HG03575 (cell line): ENCODE results near the gene PPY.
"Not testable (repeated sequence)": the region's sequence is repeated elsewhere in the genome, so short reads cannot be mapped to it uniquely, and the experiment has no call there.

Experiments
- ATAC-seq: cut with Tn5 transposase; IDR thresholded peaks from one replicate; pipeline ENCODE4 v1.9.1; 2021; ENCODE audit not compliant: unreplicated experiment, insufficient number of reproducible peaks, low FRiP score; ENCODE audit errors: extremely low read depth

The PPY gene, protein sequence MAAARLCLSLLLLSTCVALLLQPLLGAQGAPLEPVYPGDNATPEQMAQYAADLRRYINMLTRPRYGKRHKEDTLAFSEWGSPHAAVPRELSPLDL

DNA sequence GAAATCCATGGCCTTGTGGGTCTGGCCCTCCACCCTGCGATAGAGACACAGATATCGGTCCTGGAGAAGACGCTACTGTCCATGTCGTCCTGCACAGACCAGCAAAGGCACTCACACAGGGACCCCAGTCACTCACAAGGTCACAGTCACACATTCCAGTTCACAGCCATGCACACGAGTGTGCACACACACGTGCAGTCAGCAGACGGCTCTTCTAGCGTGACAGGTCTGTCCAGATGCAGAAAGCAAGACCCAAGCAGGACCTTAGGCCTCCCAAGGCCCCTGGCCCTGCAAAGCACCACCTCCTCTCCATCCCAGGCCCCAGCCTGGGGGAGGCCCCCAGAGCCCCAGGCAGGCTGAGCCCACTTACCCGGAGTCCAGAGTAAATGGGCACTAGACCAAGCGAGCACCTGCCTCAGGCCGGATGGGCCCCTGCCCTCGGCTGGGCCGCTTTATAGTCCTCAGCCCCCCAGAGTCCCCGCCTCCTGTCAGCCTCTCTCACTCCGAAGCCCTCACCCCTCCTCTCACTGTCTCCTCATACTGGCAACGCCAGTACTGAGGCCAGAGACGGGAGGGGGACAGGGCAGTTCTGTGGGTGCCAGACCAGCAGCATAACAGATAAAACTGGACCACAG is at the start of gene PPY:
Gene PPY, minus strand, starts transcription at position 426 of the 635 bp plus-strand sequence. CDS start 822 bp downstream, outside the sequence.
- no peak for ATAC-seq

DNA sequence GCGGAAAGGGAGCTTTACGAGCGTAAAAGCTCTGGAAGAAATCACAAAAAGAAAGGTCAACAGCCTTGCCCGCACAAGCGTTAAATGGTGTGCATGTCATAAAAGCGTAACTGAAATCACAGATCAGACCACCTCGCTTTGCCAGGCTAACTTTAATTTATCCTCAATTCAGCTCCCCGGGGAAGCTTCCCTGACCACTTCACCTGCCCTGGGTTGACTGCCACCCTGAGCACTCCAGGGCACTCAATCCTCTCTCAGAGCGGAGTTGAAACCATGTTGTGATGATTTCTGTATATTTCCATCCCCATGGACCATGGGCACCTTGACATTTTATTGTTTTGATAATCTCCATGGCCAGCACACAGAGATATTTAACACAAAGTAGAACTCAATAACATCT is 46.0 kb upstream of the PPY start:
- ATAC-seq = no peak

DNA sequence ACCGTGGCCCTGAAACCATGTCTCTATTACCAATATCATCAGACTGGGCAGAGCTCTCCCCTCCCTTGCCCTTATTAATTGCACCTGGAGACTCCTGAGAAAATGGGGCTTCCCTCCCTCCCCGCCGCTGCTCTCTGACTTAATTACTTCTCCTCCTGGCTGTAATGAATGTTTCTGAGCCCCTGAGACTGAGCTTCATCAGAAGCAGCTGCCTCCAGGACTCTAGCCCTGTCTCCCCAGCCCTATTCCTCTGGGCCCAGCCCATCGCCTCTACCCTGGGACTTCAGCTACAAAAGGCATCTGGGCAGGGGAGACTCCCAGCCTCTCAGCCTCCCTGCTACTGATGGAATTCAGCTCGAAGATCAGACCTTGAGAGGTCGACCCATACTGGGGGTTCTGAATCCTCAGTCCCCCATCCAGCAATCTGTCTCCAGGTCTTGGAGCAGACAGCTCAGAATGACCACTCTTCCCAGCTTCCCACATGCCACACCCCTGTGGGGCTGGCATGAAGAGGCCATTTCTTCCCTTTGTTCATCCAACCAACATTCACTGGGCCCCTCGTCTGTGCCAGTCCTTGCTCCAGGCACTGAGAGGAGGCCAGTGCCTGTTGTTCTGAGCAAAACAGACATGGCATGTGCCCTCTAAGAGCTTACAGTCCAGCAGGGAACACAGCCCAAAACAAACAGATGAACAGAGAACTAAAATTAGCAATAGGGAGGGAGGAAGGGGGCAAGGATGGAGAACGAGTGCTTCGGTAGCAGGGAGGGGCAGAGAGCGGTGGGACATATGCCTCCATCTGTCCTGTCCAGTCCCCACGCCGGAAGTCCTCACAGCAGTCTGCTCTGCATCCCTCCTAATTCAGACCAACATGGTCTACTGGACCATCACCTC is 45.1 kb upstream of the PPY start:
- no peak for ATAC-seq

DNA sequence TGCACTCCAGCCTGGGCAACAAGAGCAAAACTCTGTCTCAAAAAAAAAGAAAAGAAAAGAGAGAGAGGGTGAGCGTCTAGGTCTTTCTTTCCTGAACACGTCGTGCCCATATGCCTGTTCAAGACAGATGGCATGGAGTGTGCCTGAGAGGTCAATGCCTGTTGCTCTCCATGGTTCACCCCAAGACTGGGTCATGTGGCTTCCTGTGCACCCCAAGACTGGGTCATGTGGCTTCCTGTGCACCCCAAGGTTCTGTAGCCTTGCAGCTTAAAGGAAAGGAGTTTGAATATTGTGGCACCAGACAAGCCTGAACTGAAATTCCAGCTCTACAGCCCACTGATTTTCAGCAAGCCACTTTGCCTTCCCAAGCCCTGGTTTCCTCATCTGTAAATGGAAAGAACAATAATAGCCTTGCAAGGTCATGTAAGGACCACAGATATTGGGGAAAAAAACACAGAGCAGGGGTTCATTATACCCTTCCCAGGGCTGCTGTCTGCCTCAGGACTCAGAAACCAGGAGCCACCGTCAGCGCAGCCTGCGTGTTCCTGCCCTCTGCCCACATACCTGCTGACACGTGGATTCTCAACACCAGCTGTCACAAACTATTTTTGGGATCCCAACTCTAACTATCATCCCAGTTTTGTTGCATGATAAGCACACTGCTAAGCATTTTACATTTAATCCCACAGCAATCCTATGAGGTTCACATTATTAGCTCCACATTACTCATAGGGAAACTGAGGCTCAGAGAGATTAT is 44.1 kb upstream of the PPY start:
- no peak for ATAC-seq

DNA sequence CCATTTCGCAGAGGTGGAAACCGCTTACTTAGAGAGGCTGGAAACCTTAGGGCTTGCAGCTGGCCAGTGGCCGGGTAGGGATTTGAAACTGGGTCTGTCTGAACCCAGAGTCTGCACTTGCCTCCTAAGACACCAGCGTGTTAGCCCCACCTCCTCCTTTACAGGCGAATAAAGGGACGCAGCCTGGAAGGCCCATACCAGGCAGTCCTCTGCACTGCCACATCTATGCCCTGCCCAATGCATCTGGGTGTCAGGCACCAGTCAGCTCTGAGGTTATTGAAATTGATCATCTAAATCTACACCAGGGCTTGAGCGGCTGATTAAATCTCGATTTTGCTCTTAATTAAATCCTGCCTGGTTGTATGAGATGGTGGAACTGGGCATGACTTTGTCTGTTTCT is 42.2 kb upstream of the PPY start:
- ATAC-seq = no peak

DNA sequence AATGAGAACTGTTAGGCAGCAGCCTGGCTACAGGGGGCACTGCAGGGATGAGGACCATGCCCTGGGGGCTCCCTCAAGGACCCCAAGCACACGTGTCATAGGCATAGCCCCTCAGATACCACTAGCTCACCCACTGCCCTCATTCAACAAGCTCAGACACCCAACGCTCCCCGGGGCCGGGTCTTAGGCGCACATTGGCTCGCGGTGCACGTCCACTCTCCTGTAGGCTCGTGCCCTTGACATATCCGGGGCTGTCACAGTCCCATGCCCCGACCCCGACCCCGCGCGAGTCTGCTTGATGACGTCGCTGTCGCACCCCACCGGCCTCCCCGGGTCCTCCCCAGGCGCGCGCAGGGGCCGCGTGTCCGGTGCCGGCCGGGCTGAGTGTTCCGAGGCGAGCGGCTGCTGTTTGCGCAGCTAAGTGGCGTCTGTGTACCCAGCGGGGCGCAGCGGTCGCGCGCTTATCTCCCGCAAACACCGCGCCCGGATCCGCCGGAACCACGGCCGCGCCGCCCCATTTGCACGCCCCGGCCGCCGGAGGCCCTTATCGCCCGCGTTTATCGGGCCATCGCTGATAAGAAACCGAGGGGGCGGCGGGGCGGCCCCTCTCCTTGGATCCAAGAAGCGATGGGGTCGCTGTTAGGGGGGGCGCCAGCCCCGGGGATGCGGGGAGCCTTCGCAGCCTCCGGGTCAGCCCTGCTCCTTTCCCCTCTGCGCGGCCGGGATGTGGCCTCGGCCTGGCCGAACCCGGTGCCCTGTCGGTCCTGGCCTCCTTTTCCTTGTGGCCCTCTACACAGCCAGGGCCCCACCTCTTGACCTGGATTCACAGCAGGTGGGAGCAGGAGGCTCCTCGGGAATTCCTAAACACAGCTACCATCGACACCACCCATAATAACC is 41.5 kb upstream of the PPY start:
- ATAC-seq = no peak

DNA sequence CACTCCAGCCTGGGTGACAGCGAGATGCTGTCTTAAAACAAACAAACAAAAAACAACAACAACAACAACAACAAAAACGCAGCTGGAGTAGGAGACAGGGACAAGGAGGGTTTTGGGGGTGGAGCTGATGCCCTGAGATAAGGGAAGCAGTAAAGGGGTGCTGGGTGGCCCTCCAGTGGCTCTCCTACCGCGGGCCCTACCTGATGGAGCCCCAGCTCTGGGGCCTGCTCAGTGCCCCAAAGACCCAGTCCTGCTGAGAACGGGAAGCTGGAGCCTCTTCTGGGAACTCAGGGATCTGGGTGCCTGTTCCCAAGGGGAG is 40.9 kb upstream of the PPY start:
- no peak for ATAC-seq

DNA sequence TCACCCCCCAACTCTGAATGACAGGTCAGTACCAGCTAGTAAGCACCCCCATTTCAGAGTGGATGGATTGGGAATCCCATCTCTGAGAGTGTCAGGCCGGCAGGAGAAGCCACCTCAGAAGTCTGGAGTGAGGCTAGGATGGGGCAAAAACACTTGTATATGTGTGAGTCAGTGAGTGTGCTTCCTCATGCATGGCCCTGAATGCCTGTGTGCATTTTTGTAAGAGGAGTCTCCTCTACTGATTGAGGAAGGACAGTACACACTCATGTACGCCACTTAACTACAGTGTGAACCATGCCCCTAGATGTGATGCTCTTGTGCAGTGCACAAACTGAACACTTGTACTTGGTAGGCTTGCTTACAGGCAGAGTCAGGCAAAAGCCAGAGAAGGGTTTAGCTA is 39.9 kb upstream of the PPY start:
- ATAC-seq = no peak

DNA sequence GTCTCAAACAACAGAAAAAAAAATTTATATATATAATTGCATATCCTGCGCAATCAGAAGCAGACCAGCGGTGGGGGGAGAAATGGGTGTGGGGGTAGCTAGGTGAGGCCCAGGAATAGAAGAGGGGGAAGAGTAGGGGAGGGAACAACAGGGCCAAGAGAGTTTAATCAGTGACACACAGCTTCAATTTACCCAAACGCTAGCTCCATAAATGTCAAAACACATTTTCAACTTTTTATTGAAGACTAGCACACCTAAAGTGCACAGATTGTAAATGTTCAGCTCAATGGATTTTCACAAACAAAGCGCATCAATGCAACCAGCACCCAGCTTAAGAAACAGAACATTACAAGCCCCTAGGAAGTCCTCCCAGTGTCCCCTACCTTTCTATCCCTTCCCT is 37.4 kb upstream of the PPY start:
- ATAC-seq = no peak

DNA sequence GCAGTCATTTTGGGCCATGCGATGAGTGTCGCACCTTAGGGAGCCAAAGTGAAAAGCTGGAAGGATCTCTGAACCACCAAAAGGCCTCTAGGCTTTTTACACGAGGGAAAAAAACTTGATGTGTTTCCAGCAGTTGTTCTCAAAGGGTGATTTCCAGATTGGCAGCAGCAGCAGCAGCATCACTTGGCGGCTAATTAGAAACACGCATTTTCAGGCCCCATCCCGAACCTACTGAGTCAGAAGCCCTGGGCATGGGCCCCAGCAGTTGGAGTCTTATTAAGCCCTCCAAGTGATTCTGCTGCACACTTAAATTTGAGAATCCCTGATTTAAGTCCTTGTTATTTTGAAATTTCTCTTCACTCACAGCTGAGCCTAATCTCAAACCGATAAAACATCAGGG is 36.7 kb upstream of the PPY start:
- ATAC-seq = no peak

DNA sequence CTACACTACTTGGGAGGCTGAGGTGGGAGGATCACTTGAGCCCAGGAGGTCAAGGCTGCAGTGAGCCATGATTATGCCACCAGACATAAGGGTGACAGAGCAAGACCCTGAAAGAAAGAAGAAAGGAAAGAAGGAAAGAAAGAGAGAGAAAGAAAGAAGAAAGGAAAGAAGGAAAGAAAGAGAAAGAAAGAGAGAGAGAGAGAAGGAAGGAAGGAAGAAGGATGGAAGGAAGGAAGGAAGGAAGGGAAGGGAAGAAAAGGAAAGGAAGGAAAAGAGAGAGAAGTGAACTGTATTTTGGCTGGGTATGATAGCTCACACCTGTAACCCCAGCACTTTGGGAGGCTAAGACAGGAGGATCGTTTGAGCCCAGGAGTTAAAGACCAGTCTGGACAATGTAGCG is 35.8 kb upstream of the PPY start:
- ATAC-seq = no peak

DNA sequence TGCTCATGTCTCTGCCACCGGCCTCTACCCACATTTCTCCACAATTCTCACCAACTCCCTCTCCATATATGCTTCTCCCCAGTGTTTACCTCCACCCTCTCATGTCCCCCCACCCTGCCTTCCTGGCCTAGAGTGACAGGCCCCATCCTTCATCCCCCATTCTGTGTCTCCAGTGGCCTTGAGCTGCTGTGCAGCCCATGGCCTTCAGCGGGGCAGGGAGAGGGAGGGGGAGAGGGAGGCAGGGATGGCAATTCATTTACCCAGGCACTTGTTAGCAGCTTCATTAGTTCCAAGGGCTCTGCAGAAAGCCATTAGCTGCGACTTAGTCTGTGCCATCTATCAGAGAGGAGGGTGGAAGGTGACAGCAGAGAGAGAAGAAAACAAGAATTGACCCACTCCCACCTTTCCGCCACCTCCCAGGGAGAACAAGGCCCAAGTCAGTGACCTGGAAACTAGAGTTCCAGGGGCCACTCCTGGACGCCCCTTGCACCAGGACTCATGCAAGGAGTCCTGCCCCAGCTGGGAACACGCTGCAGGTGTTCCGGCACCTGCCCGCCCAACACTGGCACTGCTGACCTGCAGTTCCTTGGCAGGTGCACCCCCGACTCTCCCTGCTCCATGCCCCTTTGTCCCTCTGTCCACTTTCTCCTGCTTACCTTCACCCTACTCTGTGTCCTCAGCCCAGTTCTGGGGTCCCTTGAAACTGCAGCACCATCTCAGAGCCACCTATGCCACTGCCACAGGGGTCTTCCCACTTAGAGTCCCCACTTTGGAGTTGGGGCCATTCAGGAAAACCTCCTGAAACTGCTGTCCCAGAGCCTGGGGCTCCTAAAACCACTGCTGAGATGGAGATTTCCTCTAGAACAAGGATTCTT is 34.9 kb upstream of the PPY start:
- ATAC-seq = no peak

DNA sequence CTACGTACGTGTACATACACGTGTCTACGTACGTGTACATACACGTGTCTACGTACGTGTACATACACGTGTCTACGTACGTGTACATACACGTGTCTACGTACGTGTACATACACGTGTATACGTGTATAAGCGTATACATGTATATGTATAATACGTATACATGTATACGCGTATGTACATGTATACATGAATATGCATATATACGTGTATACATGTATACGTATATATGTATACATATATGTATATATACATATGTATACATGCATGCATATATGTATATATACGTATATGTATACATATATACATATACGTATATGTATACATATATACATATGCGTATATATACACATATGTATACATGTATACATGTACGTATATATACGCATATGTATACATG is 33.6 kb upstream of the PPY start:
- ATAC-seq = no peak

DNA sequence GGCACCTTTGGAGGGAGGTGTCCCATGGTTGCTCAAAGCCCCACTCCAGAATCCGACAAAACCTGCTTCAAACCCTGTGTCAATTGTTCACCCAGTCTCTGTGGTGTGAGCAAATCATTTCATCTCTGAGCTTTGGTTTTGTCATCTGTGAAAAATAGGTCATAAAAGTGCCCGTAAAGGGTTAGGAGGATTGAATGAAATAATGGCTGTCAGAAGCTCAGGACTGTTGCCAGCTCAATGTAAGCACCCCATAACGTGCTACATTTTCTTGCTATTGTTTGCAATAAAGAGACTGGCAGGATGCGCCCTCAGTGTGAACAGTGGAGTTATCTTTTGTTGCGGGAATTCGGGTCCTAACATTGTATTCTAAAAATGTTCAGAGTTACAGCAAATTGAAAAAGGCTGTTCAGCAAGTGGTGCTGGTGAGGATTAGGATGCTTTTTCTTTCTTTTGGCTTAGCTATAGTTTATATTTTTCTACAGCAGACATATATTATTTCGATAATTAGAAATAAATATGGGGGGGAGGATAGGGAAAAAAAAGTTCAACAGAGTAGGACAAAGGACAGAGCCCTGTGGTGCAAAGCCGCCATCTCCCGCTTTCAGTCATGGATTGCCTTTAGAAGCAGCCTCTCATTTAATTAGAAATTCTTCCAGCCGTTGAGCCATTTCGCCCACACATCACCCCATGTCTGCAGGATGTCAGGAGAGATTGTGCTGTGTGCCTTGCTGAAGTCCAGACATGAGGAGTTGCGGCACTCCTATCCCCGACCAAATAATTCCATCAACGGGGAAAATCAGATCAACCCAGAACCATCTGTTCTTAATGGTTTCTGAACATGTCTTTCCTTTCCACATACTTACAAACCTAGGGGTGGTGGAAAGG is 32.3 kb upstream of the PPY start:
- no peak for ATAC-seq

DNA sequence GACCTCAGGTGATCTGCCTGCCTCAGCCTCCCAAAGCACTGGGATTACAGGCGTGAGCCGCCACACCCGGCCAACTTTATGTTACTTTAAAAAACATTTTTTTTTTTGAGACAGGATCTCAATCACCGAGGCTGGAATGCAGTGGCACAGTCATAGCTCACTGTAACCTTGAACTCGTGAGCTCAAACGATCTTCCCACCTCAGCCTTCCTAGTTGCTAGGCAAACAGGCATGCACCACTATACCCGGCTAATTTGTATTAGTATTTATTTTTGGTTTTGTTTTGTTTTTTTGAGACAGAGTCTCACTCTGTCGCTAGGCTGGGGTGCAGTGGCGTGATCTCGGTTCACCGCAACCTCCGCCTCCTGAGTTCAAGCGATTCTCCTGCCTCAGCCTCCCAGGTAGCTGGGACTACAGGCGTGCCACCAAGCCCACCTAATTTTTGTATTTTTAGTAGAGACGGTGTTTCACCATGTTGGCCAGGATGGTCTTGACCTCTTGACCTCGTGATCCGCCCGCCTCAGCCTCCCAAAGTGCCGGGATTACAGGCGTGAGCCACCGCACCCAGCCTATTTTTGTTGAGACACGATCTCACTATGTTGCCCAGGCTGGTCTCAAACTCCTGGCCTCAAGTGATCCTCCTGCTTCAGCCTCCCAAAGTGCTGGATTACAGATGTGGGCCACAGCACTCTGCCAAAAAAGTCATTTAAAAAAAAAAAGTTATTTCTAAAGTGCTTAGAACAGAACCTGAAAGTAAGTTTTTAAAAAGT is 30.4 kb upstream of the PPY start:
- ATAC-seq = not testable (repeated sequence)

DNA sequence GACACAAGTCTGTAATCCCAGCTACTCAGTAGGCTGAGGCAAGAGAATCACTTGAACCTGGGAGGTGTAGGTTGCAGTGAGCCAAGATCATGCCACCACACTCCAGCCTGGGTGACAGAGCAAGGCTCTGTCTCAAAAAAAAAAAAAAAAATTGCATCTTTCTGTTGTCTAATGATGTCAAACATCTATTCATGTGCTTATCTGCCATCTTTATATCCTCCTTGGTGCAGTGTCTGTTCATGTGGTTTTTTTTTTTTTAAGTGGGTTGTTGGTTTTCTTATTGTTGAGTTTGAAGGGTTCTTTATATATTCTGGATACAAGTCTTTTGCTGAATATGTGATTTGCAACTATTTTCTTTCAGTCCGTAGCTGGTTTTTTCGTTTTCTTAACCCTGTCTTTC is 29.2 kb upstream of the PPY start:
- not testable (repeated sequence) for ATAC-seq
